Tibial nerve (tissue), 4 donors: ENCODE results near the gene PLCB1. TPM values are rescaled to one million over a fixed set of nuclear protein-coding genes. Genes with fewer than 3 reads are reported as not detected.

Experiments
- DNase-seq, 2 donors: peaks; one replicate each; pipeline ENCODE4 v3.0.0-alpha.2; 2019; ENCODE audit warnings: low spot score in 2 of 2
- H3K27ac ChIP-seq, 4 donors: fragments of 200-600 bp; sonication (generic) in 3 of 4; one replicate each; pipeline ENCODE4 v1.5.1; 2017 to 2019; ENCODE audit warnings: mild to moderate bottlenecking in 1 of 4
- H3K27me3 ChIP-seq, 2 donors: fragments of 200-600 bp; sonication (generic) in 1 of 2; one replicate each; pipeline versions ENCODE4 v1.5.1 to v1.6.0; 2017 to 2019
- H3K36me3 ChIP-seq, 3 donors: fragments of 200-600 bp; sonication (generic); one replicate each; pipeline ENCODE4 v1.5.1; 2018 to 2019
- H3K4me1 ChIP-seq, 4 donors: fragments of 200-600 bp; sonication (generic) in 3 of 4; one replicate each; pipeline ENCODE4 v1.5.1; 2017 to 2019
- H3K4me3 ChIP-seq, 4 donors: fragments of 200-600 bp; sonication (generic) in 3 of 4; one replicate each; pipeline ENCODE4 v1.5.1; 2017 to 2019; ENCODE audit warnings: mild to moderate bottlenecking in 1 of 4, moderate library complexity in 1 of 4
- H3K9me3 ChIP-seq, 4 donors: fragments of 200-600 bp; sonication (generic) in 3 of 4; one replicate each; pipeline ENCODE4 v1.5.1; 2017 to 2019
- CTCF ChIP-seq, 5 experiments: fragments of 200-600 bp in 3 of 5; fragments of 450-650 bp in 2 of 5; sonication (generic) in 3 of 5; IDR thresholded peaks; one replicate each; pipeline ENCODE4 v1.5.1; 2016 to 2019; ENCODE audit warnings: antibody characterized with exemption in 5 of 5, mild to moderate bottlenecking in 3 of 5, moderate library complexity in 2 of 5
- EP300 ChIP-seq, 2 donors: sonication (generic); formaldehyde crosslinking; IDR thresholded peaks; one replicate each; pipeline ENCODE4 v1.6.1; 2017; ENCODE audit warnings: antibody characterized with exemption in 2 of 2, mild to moderate bottlenecking in 1 of 2
- POLR2A ChIP-seq, 2 donors: fragments of 450-650 bp; IDR thresholded peaks; one replicate each; pipeline ENCODE4 v1.6.1; 2017; ENCODE audit warnings: antibody characterized with exemption in 2 of 2, mild to moderate bottlenecking in 2 of 2, moderate library complexity in 2 of 2
- WGBS, 2 donors: methylation state at CpG; one replicate each; pipeline ENCODE4 v1.1.5; 2018; 5-methylcytosine and 5-hydroxymethylcytosine counted together
- total RNA-seq, 4 donors: library from RNA; depleted of rRNA; stranded (reverse); fragments of >200 nt; gene quantifications; one replicate each; pipeline ENCODE4 v1.1.0, GENCODE V29; 2016

PLCB1 gene
- total RNA-seq, 4 donors from 2014 or later = 34.7 to 52.8 (median 39.2) TPM

- TF ChIP-seq EP300 (IDR thresholded peaks at IDR 0.05) (no peak), POLR2A (IDR thresholded peaks at IDR 0.05) (no peak), CTCF (IDR thresholded peaks at IDR 0.05) (no peak)
- no peaks in the 10 kb centered on the region for H3K4me1 ChIP-seq
- H3K36me3 ChIP-seq = no peaks in the 10 kb centered on the region
- H3K27me3 ChIP-seq = no peaks in the 10 kb centered on the region
- no peak overlapping the region for H3K4me3 ChIP-seq
- no peak for DNase-seq
- WGBS, 2 donors = 69 to 72% methylated on average over 5 of the region's 5 CpGs
- H3K27ac ChIP-seq = no peak overlapping the region
- no peaks in the 10 kb centered on the region for H3K9me3 ChIP-seq
Measured at GRCh38 chr20:8322662-8323217, 190.7 kb downstream of the PLCB1 start.

GRCh38 chr20:8326191-8326590 is 194.1 kb downstream of the PLCB1 start:
- no peaks in the 10 kb centered on the region for H3K9me3 ChIP-seq
- 76 to 79% methylated on average over 3 of the region's 3 CpGs for WGBS, 2 donors
- no peak for DNase-seq
- H3K27me3 ChIP-seq = no peaks in the 10 kb centered on the region
- H3K4me1 ChIP-seq = peaks cover 0 to 7% (median 0%) of the 10 kb centered on the region in 4 donors
- H3K4me3 ChIP-seq = no peak overlapping the region
- no peak overlapping the region for H3K27ac ChIP-seq
- no peaks in the 10 kb centered on the region for H3K36me3 ChIP-seq
- TF ChIP-seq CTCF (IDR thresholded peaks at IDR 0.05) = no peak
- TF ChIP-seq POLR2A (IDR thresholded peaks at IDR 0.05) = no peak
- TF ChIP-seq EP300 (IDR thresholded peaks at IDR 0.05) = no peak

GRCh38 chr20:8326899-8327298 is 194.8 kb downstream of the PLCB1 start:
- WGBS, 2 donors = 94 to 99% methylated on average over 5 of the region's 5 CpGs
- H3K9me3 ChIP-seq = no peaks in the 10 kb centered on the region
- no peaks in the 10 kb centered on the region for H3K27me3 ChIP-seq
- H3K4me1 ChIP-seq = peaks cover 0 to 13% (median 3%) of the 10 kb centered on the region in 4 donors
- H3K4me3 ChIP-seq = no peak overlapping the region
- TF ChIP-seq CTCF (IDR thresholded peaks at IDR 0.05) (no peak), POLR2A (IDR thresholded peaks at IDR 0.05) (no peak), EP300 (IDR thresholded peaks at IDR 0.05) (no peak)
- no peak overlapping the region for H3K27ac ChIP-seq
- no peak for DNase-seq
- H3K36me3 ChIP-seq = no peaks in the 10 kb centered on the region

- H3K36me3 ChIP-seq = no peaks in the 10 kb centered on the region
- TF ChIP-seq CTCF (IDR thresholded peaks at IDR 0.05) (no peak), EP300 (IDR thresholded peaks at IDR 0.05) (no peak), POLR2A (IDR thresholded peaks at IDR 0.05) (no peak)
- no peak for DNase-seq
- H3K27ac ChIP-seq = no peak overlapping the region
- 95 to 100% methylated on average over 1 of the region's 1 CpG for WGBS, 2 donors
- peaks cover 0 to 20% (median 5%) of the 10 kb centered on the region in 4 donors for H3K4me1 ChIP-seq
- no peaks in the 10 kb centered on the region for H3K9me3 ChIP-seq
- no peaks in the 10 kb centered on the region for H3K27me3 ChIP-seq
- H3K4me3 ChIP-seq = no peak overlapping the region
Measured at GRCh38 chr20:8328189-8328588, 196.1 kb downstream of the PLCB1 start.

- no peaks in the 10 kb centered on the region for H3K9me3 ChIP-seq
- WGBS, 2 donors = 73 to 77% methylated on average over 3 of the region's 3 CpGs
Measured at GRCh38 chr20:8330319-8330784, 198.3 kb downstream of the PLCB1 start.

More at GRCh38 chr20:8330319-8330784, 198.3 kb downstream of the PLCB1 start:
- Histone ChIP-seq H3K27ac (no peak overlapping the region), H3K27me3 (no peaks in the 10 kb centered on the region), H3K36me3 (no peaks in the 10 kb centered on the region), H3K4me3 (no peak overlapping the region), H3K4me1 (peaks cover 0 to 20% (median 5%) of the 10 kb centered on the region in 4 donors)
- DNase-seq = no peak
- TF ChIP-seq CTCF (IDR thresholded peaks at IDR 0.05) = no peak
- no peak for TF ChIP-seq POLR2A (IDR thresholded peaks at IDR 0.05)
- no peak for TF ChIP-seq EP300 (IDR thresholded peaks at IDR 0.05)
